Brain microvascular endothelial cell (primary cell): ENCODE results near the gene SLC35F1.
A peak's percentile ranks its signal among the peaks of the same experiment; 100 is the strongest.

Source experiments
- DNase-seq: peaks from one replicate; pipeline ENCODE4 v3.0.0-alpha.2; 2020
- H3K27ac ChIP-seq: fragments of 250-450 bp; sonication (Bioruptor Pico); 2 replicates; pipeline ENCODE4 v1.5.1; 2020; ENCODE audit warnings: mild to moderate bottlenecking, moderate library complexity
- H3K27me3 ChIP-seq: fragments of 250-450 bp; sonication (Bioruptor Pico); replicated peaks from 2 replicates; pipeline ENCODE4 v1.5.1; 2020; ENCODE audit warnings: mild to moderate bottlenecking
- H3K36me3 ChIP-seq: fragments of 250-450 bp; sonication (Bioruptor Pico); replicated peaks from 2 replicates; pipeline ENCODE4 v1.5.1; 2020; ENCODE audit warnings: mild to moderate bottlenecking
- H3K4me3 ChIP-seq: 2 replicates; pipeline ENCODE4 v1.5.1; 2011; ENCODE audit warnings: low read depth, mild to moderate bottlenecking, control low read depth, low read length, moderate library complexity
- in situ Hi-C: cut with HindIII; loops from 2 replicates; pipeline ENCODE4 v1.10.0; 2017; ENCODE audit warnings: low sequenced_read_pairs, low pct_ligation_motif_present
- TF ChIP-seq, protein P1 (sequence below): IDR thresholded peaks from 2 replicates; pipeline ENCODE4 v1.5.1; 2011; ENCODE audit warnings: low read depth, mild to moderate bottlenecking, moderate library complexity, low read length, control low read depth, inconsistent platforms; ENCODE audit errors: missing control alignments

SLC35F1 gene

DNA sequence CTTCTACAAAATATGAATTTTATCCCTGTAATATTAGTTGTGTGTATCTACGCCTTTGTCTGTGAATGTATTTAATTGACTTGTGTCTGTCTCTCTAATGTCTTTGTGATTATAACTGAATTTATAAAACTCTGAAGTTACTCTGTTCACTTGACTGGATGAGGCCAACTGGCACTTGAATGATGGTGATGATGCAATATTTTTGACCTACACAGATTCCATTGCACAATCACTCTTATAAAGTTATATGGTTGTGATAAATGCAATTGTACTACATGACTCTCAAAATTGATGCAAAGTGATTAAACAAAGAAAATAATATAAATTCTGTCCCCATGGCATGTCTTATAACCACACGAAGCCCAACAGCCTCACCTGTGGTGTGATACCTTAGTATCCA, 353.8 kb downstream of the SLC35F1 start:
- in situ Hi-C loops, result no loop called here
- TF ChIP-seq, protein P1, sequence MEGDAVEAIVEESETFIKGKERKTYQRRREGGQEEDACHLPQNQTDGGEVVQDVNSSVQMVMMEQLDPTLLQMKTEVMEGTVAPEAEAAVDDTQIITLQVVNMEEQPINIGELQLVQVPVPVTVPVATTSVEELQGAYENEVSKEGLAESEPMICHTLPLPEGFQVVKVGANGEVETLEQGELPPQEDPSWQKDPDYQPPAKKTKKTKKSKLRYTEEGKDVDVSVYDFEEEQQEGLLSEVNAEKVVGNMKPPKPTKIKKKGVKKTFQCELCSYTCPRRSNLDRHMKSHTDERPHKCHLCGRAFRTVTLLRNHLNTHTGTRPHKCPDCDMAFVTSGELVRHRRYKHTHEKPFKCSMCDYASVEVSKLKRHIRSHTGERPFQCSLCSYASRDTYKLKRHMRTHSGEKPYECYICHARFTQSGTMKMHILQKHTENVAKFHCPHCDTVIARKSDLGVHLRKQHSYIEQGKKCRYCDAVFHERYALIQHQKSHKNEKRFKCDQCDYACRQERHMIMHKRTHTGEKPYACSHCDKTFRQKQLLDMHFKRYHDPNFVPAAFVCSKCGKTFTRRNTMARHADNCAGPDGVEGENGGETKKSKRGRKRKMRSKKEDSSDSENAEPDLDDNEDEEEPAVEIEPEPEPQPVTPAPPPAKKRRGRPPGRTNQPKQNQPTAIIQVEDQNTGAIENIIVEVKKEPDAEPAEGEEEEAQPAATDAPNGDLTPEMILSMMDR, result no peak
- no peak overlapping the region for H3K4me3 ChIP-seq
- H3K27me3 ChIP-seq, result no peaks in the 10 kb centered on the region
- DNase-seq, result no peak
- H3K36me3 ChIP-seq, result no peaks in the 10 kb centered on the region
- no peak overlapping the region for H3K27ac ChIP-seq

DNA sequence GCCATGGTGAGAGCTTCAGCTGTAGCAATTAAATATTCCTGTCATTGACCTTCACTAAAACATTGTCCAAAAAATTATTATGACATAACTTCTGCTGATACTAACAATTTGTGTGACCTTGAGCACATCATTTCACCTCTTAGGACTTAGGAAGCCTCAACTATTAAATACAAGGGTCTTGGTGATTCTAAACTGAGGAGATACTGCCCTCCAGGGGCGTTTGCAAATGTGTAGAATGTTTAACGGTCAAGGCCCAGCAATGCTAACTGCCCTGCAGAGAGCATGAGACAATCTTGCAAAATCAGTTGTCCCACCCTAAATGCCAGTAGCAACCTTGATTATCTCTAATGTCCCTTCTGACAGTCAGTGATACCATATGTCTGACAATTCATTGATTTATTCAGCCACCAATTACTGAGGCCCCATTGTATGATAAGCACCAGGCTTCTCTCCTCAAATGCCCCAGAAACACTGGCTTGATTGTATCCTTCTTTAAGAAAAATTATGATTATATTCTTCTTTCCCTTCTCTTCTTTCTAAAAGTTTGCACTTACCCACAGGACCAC, 356.9 kb downstream of the SLC35F1 start:
- in situ Hi-C loops, result no loop called here
- peak; percentile 38 for DNase-seq

DNA sequence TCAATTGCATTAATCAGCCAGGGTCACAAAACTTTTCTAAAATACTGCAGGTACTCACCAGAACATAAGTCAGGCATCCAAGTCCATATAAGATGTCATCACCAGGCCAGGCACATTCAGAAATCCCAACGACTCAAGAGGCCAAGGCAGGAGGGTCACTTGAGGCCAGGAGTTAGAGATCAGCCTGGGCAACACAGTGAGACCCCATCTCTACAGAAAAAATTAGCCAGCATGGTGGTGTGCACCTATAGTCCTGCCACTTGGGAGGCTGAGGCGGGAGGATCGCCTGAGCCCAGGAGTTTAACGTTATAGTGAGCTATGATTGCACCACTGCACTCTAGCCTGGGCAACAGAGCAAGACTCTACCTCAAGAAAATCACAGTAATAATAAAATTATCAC, 362.6 kb downstream of the SLC35F1 start:
- H3K36me3 ChIP-seq, result no peaks in the 10 kb centered on the region
- DNase-seq, result no peak
- H3K27me3 ChIP-seq, result no peaks in the 10 kb centered on the region
- TF ChIP-seq, protein P1, result no peak
- in situ Hi-C loops, result no loop called here
- no peak overlapping the region for H3K4me3 ChIP-seq
- no peak overlapping the region for H3K27ac ChIP-seq

More for the DNA sequence above, 356.9 kb downstream of the SLC35F1 start:
- Histone ChIP-seq H3K36me3 (no peaks in the 10 kb centered on the region), H3K4me3 (no peak overlapping the region), H3K27ac (no peak overlapping the region), H3K27me3 (no peaks in the 10 kb centered on the region)
- TF ChIP-seq, protein P1, result peak; percentile 57

DNA sequence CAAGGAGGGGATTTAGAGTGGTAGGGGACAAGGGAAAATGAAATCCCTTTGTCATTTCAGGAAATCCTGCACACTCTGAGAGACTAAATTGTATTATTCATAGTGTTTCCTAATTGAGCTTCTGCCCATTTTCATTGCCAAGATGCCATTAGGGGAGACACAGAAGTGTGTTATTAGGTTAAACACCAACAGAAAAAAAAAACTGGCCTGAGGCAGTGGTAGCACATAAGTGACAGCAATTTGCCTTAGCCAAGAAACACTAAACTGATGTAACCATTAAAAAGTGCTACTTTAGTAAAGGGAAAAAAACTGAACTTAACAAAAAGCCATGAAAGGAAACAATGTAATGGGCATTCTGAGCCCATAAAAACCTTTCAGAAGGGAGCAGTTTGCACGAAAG, 370.6 kb downstream of the SLC35F1 start:
- H3K27ac ChIP-seq, result no peak overlapping the region
- no peaks in the 10 kb centered on the region for H3K36me3 ChIP-seq
- H3K4me3 ChIP-seq, result no peak overlapping the region
- TF ChIP-seq, protein P1, result no peak
- no peaks in the 10 kb centered on the region for H3K27me3 ChIP-seq
- in situ Hi-C loops, result loop anchor here (25.0 kb wide), 1 partner anchor 510 kb away; no protein-coding TSS in a partner anchor
- DNase-seq, result no peak

DNA sequence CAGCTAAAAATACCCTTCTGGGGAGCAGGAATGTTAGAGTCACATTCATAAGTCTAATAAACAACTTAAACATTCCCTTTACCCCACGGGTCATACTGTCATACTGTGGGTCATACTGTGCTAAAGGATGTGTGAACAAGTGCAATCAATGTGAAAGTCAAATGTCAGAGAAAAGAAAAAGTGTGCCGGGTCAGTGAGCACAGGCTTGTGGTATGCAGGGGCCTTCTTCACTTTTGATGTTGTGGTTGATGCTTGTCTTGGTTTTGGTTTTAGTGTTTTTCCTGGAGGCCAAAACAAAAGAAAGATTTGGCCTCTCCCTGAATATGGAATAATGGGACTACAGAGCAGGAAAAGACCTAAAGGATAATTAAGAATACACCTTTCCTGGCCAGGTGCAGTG, 373.1 kb downstream of the SLC35F1 start:
- H3K27ac ChIP-seq, result no peak overlapping the region
- no peaks in the 10 kb centered on the region for H3K36me3 ChIP-seq
- in situ Hi-C loops, result loop anchor here (25.0 kb wide), 1 partner anchor 507 kb away; no protein-coding TSS in a partner anchor
- TF ChIP-seq, protein P1, result no peak
- H3K4me3 ChIP-seq, result no peak overlapping the region
- no peak for DNase-seq
- H3K27me3 ChIP-seq, result no peaks in the 10 kb centered on the region

DNA sequence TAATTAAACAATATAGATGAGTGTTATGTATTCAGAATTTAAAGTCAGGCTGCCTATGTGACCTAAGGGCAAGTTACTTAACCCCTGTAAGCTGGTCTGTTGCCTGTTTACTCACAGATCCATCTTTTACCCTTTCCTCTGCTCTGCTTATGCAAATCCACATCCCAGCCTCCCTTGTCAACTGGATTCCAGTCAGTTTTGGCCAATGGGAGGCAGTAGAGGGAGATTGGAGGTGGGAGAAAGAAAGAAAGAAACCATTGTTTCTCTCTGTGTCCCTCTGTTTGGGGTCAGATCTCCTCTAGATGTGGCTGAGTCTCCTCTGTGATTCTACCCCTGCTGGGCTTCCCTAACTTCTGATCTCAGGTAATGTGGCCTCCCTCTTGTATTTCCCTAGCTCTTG, 374.2 kb downstream of the SLC35F1 start:
- TF ChIP-seq, protein P1, result peak; percentile 31
- H3K36me3 ChIP-seq, result no peaks in the 10 kb centered on the region
- no peak overlapping the region for H3K27ac ChIP-seq
- no peaks in the 10 kb centered on the region for H3K27me3 ChIP-seq
- no peak for DNase-seq
- no peak overlapping the region for H3K4me3 ChIP-seq
- in situ Hi-C loops, result loop anchor here (25.0 kb wide), 1 partner anchor 506 kb away; no protein-coding TSS in a partner anchor
